Parathyroid adenoma (tissue), 2 donors: ENCODE measurements around the gene LRRC36.

Experiments used
- H2AFZ ChIP-seq: fragments of 300-600 bp; sonication (generic); one replicate; pipeline ENCODE4 v1.7.0; 2017; ENCODE audit warnings: antibody characterized with exemption, mild to moderate bottlenecking
- H3K27ac ChIP-seq: fragments of 300-600 bp; sonication (generic); one replicate; pipeline ENCODE4 v1.7.0; 2017
- H3K27me3 ChIP-seq: fragments of 300-600 bp; sonication (generic); one replicate; pipeline ENCODE4 v1.7.0; 2017; ENCODE audit warnings: low read length; ENCODE audit not compliant: control insufficient read depth, insufficient read depth
- H3K36me3 ChIP-seq: fragments of 300-600 bp; sonication (generic); one replicate; pipeline ENCODE4 v1.7.0; 2017; ENCODE audit warnings: low read length; ENCODE audit not compliant: control insufficient read depth, insufficient read depth
- H3K4me1 ChIP-seq: fragments of 300-600 bp; sonication (generic); one replicate; pipeline ENCODE4 v1.7.0; 2017; ENCODE audit warnings: control low read depth
- H3K4me2 ChIP-seq: fragments of 300-600 bp; sonication (generic); one replicate; pipeline ENCODE4 v1.7.0; 2017; ENCODE audit warnings: low read length
- H3K4me3 ChIP-seq: fragments of 300-600 bp; sonication (generic); one replicate; pipeline ENCODE4 v1.7.0; 2017; ENCODE audit warnings: low read depth, low read length
- H3K79me2 ChIP-seq: fragments of 300-600 bp; sonication (generic); one replicate; pipeline ENCODE4 v1.7.0; 2017; ENCODE audit warnings: control low read depth
- H3K9ac ChIP-seq: fragments of 300-600 bp; sonication (generic); one replicate; pipeline ENCODE4 v1.7.0; 2017; ENCODE audit warnings: mild to moderate bottlenecking
- H3K9me3 ChIP-seq: fragments of 300-600 bp; sonication (generic); one replicate; pipeline ENCODE4 v1.7.0; 2017; ENCODE audit warnings: low read length; ENCODE audit not compliant: control insufficient read depth
- TF ChIP-seq, protein P1 (sequence below): fragments of 300-600 bp; sonication (generic); IDR thresholded peaks from one replicate; pipeline ENCODE4 v1.7.0; 2017; ENCODE audit warnings: antibody characterized with exemption, mild to moderate bottlenecking
- donor health status: primary hyperparathyroidism.

The LRRC36 gene

DNA sequence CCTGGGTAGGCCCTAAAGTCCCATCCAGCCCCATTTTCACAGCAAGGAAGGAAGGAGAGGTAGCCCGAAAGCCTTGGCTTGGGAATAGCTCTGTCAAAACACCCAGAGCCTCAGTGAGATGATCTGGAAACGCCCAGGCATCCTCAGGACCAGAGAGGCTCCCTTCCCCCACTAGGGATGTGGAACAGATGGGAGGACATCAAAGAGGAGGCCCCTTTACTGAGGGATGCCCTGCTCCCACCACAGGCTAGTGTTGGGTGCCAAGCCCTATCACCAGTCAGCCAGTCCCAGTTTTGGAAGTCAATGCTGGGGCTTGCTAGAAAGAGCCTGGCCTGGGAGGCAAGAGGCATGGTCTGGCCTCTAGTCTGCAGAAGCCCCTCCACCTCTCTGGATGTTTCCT, 62.0 kb downstream of the LRRC36 start:
- no peak overlapping the region for H3K9ac ChIP-seq

DNA sequence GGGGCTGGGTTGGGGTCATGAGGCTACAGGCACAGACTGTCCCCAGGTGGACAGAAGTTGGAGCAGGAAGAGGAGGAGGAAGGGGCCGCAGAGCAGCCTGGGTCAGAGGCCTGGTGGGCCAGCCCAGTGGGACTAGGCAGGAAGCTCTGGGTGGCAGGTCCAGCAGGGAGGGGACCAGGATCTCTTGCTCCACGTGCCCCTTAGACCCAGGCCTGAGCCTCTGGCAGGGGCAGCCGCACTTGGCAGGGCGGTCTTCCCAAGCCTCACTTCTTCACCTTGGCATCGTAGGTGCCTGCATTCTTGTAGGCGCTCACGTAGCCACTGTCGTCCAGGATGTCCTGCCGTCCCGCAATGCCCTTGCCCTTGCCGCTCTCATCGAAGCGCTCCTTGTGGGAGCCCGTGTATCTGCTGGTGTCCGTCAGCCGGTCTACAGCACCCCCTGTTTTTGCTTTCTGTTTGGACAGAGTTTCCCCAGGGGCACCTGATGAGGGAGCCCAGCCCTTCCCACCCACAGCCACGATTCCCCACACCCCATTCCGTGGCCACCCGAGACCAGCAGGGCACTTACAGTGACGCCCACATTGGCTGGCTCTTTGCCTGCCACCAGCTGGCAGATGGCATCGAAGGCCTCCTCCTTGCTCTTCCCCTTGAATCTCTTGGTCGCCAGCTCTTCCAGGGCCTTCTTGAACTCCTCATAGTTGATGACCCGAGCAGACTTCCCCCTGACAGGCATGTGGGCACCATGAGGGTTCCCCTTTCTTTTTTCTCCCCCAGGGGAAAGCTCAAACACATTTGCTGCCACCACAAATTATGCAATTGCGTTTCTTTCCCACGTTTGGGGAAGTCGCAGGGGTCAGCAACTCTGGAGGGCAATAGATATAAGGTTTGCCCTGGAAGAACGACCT, 63.5 kb downstream of the LRRC36 start:
- TF ChIP-seq, protein P1, sequence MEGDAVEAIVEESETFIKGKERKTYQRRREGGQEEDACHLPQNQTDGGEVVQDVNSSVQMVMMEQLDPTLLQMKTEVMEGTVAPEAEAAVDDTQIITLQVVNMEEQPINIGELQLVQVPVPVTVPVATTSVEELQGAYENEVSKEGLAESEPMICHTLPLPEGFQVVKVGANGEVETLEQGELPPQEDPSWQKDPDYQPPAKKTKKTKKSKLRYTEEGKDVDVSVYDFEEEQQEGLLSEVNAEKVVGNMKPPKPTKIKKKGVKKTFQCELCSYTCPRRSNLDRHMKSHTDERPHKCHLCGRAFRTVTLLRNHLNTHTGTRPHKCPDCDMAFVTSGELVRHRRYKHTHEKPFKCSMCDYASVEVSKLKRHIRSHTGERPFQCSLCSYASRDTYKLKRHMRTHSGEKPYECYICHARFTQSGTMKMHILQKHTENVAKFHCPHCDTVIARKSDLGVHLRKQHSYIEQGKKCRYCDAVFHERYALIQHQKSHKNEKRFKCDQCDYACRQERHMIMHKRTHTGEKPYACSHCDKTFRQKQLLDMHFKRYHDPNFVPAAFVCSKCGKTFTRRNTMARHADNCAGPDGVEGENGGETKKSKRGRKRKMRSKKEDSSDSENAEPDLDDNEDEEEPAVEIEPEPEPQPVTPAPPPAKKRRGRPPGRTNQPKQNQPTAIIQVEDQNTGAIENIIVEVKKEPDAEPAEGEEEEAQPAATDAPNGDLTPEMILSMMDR, result no peak
- Histone ChIP-seq H3K36me3 (no peaks in the 10 kb centered on the region), H3K4me1 (peaks cover 4% of the 10 kb centered on the region), H3K9me3 (no peaks in the 10 kb centered on the region), H3K4me3 (no peak overlapping the region), H3K27me3 (no peaks in the 10 kb centered on the region), H3K27ac (no peak overlapping the region), H2AFZ (no peak overlapping the region), H3K9ac (no peak overlapping the region), H3K4me2 (no peak overlapping the region), H3K79me2 (no peaks in the 10 kb centered on the region)

More for the DNA sequence above, 62.0 kb downstream of the LRRC36 start:
- Histone ChIP-seq H3K79me2 (no peaks in the 10 kb centered on the region), H3K4me3 (no peak overlapping the region), H3K36me3 (no peaks in the 10 kb centered on the region), H3K4me2 (no peak overlapping the region), H3K9me3 (no peaks in the 10 kb centered on the region), H3K27me3 (no peaks in the 10 kb centered on the region), H2AFZ (no peak overlapping the region), H3K27ac (no peak overlapping the region), H3K4me1 (peaks cover 4% of the 10 kb centered on the region)
- TF ChIP-seq, protein P1, result no peak

DNA sequence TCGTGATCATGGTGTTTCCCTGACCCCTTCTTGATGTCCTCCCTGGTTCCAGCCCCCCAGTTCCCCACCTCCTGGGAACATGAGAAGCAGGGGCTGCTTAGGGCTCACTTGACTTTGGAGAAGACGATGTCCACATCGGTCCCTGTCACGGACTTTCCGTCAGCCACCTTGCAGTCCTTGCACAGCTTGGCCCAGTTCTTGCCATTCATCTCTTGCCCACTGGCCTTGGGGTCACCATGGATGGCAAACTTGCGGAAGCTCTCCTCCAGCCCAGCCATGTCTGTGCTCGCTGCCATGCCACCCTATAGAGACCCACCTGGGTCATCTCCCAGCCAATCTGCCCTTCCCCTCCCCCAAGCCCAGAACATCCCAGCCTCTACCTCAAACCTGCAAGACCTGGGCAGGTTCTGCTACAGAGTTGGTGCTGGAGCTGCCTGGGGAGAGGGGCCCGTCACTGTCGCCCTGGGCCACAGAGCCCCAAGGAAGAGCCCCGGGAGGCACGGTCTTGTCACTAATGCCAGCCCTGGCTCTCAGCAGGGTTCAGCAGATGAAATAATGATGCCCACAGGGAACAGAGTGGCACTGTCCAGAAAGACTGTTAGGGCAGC, 64.3 kb downstream of the LRRC36 start:
- Histone ChIP-seq H3K4me2 (no peak overlapping the region), H3K9ac (no peak overlapping the region), H3K4me3 (no peak overlapping the region), H3K27me3 (no peaks in the 10 kb centered on the region), H3K79me2 (no peaks in the 10 kb centered on the region), H3K9me3 (no peaks in the 10 kb centered on the region), H3K27ac (no peak overlapping the region), H2AFZ (no peak overlapping the region), H3K4me1 (peaks cover 6% of the 10 kb centered on the region), H3K36me3 (no peaks in the 10 kb centered on the region)
- TF ChIP-seq, protein P1, result no peak

DNA sequence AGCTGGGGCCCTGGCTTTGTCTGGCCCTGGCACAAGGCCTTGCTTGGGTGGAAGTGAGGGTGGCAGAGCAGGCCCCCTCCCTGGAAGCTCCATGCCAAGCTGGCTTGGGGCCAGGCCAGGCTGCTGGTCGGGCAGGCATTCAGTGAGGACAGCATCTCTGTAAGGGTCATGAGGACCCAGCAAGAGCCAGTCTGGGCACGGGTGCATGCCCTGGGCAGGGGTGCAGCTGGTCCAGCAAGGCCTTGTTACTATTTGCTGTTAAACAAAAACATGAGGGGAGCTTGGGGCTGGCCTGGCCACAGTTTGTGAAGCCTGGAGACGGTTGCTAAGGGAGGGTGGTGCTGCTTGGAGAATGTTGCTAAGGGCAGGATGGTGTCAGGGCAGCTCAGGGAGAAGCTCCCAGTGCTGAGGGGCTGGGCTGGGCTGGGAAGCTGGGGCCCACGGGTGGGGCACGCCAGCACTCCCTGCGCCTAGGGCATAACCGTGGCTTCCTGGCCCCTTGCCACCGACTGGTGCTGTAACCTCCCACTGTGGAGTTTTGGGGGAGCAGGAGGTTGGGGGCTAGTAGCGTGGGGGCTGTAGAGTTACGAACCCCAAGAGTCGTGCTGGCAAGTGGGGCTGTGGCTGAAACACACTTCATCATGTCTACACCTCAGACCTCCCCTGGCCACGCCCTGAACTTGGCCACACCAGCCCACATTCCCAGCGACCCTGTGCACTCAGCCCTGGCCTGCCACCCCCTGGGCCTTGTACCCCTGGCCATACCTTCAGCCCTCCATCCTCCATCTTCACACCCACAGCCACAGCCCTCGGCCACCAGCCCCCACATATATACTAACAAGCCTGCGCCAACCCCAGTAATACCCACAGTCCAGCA, 65.0 kb downstream of the LRRC36 start:
- Histone ChIP-seq H2AFZ (no peak overlapping the region), H3K27me3 (no peaks in the 10 kb centered on the region), H3K27ac (no peak overlapping the region), H3K9me3 (no peaks in the 10 kb centered on the region), H3K9ac (no peak overlapping the region), H3K4me3 (no peak overlapping the region), H3K4me2 (no peak overlapping the region), H3K4me1 (peaks cover 12% of the 10 kb centered on the region), H3K79me2 (no peaks in the 10 kb centered on the region), H3K36me3 (no peaks in the 10 kb centered on the region)
- TF ChIP-seq, protein P1, result no peak
